ENCODE data around the gene FREM2. TPM values are rescaled to one million over a fixed set of nuclear protein-coding genes. Genes with fewer than 3 reads are reported as not detected.

The FREM2 gene
- total and polyA plus RNA-seq, 8 donors, result 1.4 to 9.8 (median 6.3) TPM

- Histone ChIP-seq H3K27ac (no peak overlapping the region), H3K9me3 (no peaks in the 10 kb centered on the region), H3K27me3 (no peaks in the 10 kb centered on the region), H3K36me3 (no peaks in the 10 kb centered on the region), H3K4me3 (no peak overlapping the region), H3K4me1 (no peaks in the 10 kb centered on the region)
- DNase-seq (no peak), FAIRE-seq (no peak), ATAC-seq (no peak)
- intact Hi-C loops (cut with DNase I), result no loop called here
- no peak for TF ChIP-seq CTCF (IDR thresholded peaks at IDR 0.05)
- WGBS, 2 donors, result 77 to 80% methylated on average over 2 of the region's 2 CpGs
These were observed 116.7 kb downstream of the FREM2 start for GRCh38 chr13:38803531-38803930.

GRCh38 chr13:38804061-38804460 lies 117.2 kb downstream of the FREM2 start:
- WGBS, 2 donors, result 69 to 73% methylated on average over 2 of the region's 2 CpGs
- FAIRE-seq, result no peak

GRCh38 chr13:38804536-38804935 lies 117.7 kb downstream of the FREM2 start:
- Histone ChIP-seq H3K4me3 (no peak overlapping the region), H3K27me3 (no peaks in the 10 kb centered on the region), H3K36me3 (no peaks in the 10 kb centered on the region), H3K9me3 (no peaks in the 10 kb centered on the region), H3K27ac (no peak overlapping the region), H3K4me1 (no peaks in the 10 kb centered on the region)
- FAIRE-seq, result no peak
- 77 to 94% methylated on average over 1 of the region's 1 CpG for WGBS, 2 donors
- intact Hi-C loops (cut with DNase I), result no loop called here
- no peak for TF ChIP-seq CTCF (IDR thresholded peaks at IDR 0.05)
- ATAC-seq, result no peak
- DNase-seq, result no peak

More at GRCh38 chr13:38804061-38804460, 117.2 kb downstream of the FREM2 start:
- Histone ChIP-seq H3K27ac (no peak overlapping the region), H3K4me3 (no peak overlapping the region), H3K36me3 (no peaks in the 10 kb centered on the region), H3K4me1 (no peaks in the 10 kb centered on the region), H3K9me3 (no peaks in the 10 kb centered on the region), H3K27me3 (no peaks in the 10 kb centered on the region)
- ATAC-seq, result no peak
- TF ChIP-seq CTCF (IDR thresholded peaks at IDR 0.05), result no peak
- DNase-seq, result no peak
- intact Hi-C loops (cut with DNase I), result no loop called here

- DNase-seq (no peak), FAIRE-seq (no peak), ATAC-seq (peak; percentile 56 to 80 (median 74))
- Histone ChIP-seq H3K4me3 (no peak overlapping the region), H3K36me3 (no peaks in the 10 kb centered on the region), H3K27ac (no peak overlapping the region), H3K27me3 (no peaks in the 10 kb centered on the region), H3K9me3 (peaks cover 0 to 6% (median 0%) of the 10 kb centered on the region in 4 donors), H3K4me1 (peaks cover 2 to 7% (median 6%) of the 10 kb centered on the region in 3 donors)
- 69 to 77% methylated on average over 1 of the region's 1 CpG for WGBS, 2 donors
- intact Hi-C loops (cut with DNase I), result no loop called here
- TF ChIP-seq CTCF (IDR thresholded peaks at IDR 0.05), result no peak
These were observed 127.5 kb downstream of the FREM2 start for GRCh38 chr13:38814331-38814730.

- H3K27me3 ChIP-seq, result no peaks in the 10 kb centered on the region
- H3K4me3 ChIP-seq, result no peak overlapping the region
- no peaks in the 10 kb centered on the region for H3K36me3 ChIP-seq
- no peaks in the 10 kb centered on the region for H3K9me3 ChIP-seq
- FAIRE-seq, result no peak
- intact Hi-C loops (cut with DNase I), result no loop called here
- TF ChIP-seq CTCF (IDR thresholded peaks at IDR 0.05), result no peak
- WGBS, 2 donors, result 66 to 78% methylated on average over 1 of the region's 1 CpG
- DNase-seq, result peak in 2 of 6 donors; percentile 22 to 31
- no peak overlapping the region for H3K27ac ChIP-seq
- peak; percentile 25 to 70 (median 52) for ATAC-seq
- peaks cover 8% of the 10 kb centered on the region in 3 donors for H3K4me1 ChIP-seq
These were observed 132.2 kb downstream of the FREM2 start for GRCh38 chr13:38819053-38819452.

All from pancreas (tissue), 10 donors.